NK-92 treated with Interleukin-12 subunit alpha and Interleukin-12 subunit beta, amount 100 ng/mL, for 24 hours (cell line): Measurements from ENCODE around the gene METTL6.
"Not testable (repeated sequence)": the region's sequence is repeated elsewhere in the genome, so short reads cannot be mapped to it uniquely, and the experiment has no call there.

Experiments used
- DNase-seq: peaks from one replicate; lab custom pipeline; 2025; lab: John Stamatoyannopoulos, UW

The METTL6 gene

GRCh38 chr3:15404767-15405166, 22.6 kb downstream of the METTL6 start:
- DNase-seq = no peak

DNA sequence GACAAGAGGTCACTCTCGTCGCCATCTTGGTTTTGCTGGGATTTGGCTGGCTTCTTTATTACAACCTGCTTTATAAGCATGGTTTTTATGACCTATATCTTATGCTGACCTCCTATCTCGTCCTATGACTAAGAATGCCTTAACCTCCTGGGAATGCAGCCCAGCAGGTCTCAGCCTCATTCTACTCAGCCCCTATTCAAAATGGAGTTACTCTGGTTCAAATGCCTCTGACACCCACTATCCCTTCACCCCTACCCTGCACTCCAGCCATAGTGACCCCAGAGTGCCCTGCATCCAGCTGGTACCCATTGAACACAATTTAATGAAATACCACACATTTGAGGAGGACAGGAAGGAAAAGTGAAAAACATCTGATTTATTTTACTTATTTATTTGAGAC, 23.4 kb downstream of the METTL6 start:
- no peak for DNase-seq

- DNase-seq = no peak
Measured at GRCh38 chr3:15403495-15403894, 23.8 kb downstream of the METTL6 start.

GRCh38 chr3:15401936-15402335, 25.4 kb downstream of the METTL6 start:
- no peak for DNase-seq

DNA sequence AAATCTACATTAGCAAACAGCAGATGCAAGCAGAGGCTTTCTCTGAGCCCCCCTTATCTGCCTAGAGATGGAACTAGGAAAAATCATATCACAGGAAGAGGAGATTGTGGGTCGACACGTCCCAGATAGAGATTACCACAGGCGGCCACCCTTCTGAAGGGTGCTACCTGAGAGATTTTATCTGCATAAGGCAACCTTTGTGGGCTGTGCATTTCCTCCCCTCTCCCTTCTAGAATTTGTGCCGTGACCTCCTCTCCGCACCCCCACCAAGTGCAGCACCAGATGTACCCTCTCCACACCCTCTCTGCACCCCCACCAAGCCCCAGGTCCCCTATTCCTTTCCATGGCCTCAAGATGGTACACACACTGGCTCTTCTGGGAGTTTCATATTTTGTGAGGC, 27.4 kb downstream of the METTL6 start:
- DNase-seq = peak; percentile 40

DNA sequence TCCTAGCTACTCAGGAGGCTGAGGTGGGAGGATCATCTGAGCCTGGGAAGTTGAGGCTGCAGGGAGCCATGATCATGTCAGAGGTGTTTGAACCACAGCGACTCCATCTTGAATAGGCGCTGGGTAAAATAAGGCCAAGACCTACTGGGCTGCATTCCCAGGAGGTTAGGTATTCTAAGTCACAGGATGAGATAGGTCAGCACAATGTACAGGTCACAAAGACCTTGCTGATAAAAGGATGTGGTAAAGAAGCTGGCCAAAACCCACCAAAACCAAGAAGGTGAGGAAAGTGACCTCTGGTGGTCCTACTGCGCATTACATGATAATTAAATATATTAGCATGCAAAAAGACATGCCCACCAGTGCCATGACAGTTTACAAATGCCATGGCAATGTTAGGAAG, 28.6 kb downstream of the METTL6 start:
- not testable (repeated sequence) for DNase-seq

- DNase-seq = not testable (repeated sequence)
Measured at GRCh38 chr3:15393252-15393651, 34.1 kb downstream of the METTL6 start.

DNA sequence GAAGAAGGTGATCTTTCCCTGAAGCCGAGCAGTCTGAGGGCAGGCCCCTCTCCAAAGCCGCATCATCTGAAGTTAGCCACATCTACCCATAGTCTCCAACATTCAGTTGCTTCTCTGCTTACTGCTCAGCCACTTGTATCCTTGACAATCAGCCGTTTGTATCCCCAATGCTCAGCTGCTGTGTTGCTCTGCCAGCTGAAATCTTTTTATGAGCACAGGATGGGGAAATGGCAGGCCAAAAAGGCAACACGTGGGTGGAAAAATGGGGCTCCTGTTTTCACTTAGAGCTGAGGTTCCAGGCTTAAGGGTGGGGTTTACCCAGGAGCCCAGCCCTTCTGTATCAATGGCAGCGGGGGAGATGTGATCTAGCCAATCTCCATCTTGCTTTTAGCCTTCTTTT, 36.3 kb downstream of the METTL6 start:
- no peak for DNase-seq

- DNase-seq = no peak
Measured at GRCh38 chr3:15390460-15390859, 36.9 kb downstream of the METTL6 start.

- not testable (repeated sequence) for DNase-seq
Measured at GRCh38 chr3:15388335-15388734, 39.0 kb downstream of the METTL6 start.

DNA sequence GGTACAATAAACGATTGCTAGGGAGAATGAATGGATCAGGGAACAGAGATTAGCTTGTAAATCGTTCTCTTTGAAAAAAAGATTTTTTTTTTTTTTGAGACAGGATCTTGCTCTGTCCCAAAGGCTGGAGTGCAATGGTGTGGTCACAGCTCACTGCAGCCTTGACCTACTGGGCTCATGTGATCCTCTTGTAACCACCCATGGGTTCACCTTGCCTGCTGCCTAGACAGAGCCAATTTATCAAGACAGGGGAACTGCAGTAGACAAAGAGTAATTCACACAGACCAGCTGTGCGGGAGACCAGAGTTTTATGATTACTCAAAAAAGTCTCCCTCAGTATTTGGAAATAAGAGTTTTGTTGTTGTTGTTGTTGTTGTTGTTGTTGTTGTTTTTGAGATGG, 39.6 kb downstream of the METTL6 start:
- no peak for DNase-seq

GRCh38 chr3:15387171-15387581, 40.2 kb downstream of the METTL6 start:
- DNase-seq = no peak

DNA sequence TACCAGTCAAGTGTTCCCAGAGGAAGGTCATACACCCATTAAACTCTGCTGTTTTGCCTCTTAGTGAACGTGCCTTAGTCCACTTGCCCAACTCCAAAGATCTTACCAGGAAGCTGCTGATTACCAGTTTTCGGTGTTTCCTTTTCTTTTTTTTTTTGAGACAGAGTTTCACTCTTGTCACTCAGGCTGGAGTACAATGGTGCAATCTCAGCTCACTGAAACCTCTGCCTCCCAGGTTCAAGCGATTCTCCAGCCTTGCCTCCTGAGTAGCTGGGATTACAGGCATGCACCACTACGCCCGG, 40.7 kb downstream of the METTL6 start:
- DNase-seq = not testable (repeated sequence)

DNA sequence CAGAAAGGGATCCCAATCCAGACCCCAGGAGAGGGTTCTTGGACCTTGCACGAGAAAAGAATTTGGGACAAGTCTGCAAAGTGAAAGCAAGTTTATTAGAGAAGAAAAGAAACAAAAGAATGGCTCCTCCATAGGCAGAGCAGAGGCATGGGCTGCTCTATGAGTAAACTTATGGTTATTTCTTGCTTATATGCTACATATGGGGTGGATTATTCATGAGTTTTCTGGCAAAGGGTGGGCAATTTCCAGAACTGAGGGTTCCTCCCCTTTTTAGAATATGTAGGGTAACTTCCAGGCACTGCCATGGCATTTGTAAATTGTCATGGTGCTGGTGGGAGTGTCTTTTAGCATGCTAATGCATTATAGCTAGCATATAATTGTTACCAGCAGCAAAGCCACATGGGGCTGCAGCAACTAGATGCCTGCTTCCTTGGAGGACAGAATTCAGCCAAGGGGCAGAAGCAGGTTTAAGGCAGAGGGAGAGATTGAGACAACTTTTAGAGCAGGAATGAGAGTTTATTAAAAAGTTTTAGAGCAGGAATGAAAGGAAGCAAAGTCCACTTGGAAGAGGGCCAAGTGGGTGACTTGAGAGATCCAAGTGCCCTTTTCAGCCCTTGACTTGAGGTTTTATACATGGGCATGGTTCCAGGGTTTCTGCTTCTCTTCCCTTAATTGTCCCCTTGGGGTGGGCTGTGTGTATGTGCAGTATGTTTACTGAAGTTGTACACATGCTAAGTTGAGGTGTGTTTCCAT, 41.3 kb downstream of the METTL6 start:
- DNase-seq = no peak

DNA sequence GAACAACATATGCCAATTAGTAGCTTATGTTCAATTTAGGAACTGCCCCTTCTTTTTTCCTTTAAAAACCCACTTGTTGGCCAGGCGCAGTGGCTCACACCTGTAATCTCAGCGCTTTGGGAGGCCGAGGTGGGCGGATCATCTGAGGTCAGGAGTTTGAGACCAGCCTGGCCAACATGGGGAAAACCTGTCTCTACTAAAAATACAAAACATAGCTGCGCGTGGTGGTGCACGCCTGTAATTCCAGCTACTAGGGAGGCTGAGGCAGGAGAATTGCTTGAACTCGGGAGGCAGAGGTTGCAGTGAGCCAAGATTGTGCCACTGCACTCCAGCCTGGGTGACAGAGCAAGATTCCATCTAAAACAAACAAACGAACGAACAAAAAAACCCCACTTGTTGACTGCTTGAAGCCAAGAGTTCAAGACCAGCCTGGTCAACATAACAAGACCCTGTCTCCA, 42.1 kb downstream of the METTL6 start:
- DNase-seq = not testable (repeated sequence)

DNA sequence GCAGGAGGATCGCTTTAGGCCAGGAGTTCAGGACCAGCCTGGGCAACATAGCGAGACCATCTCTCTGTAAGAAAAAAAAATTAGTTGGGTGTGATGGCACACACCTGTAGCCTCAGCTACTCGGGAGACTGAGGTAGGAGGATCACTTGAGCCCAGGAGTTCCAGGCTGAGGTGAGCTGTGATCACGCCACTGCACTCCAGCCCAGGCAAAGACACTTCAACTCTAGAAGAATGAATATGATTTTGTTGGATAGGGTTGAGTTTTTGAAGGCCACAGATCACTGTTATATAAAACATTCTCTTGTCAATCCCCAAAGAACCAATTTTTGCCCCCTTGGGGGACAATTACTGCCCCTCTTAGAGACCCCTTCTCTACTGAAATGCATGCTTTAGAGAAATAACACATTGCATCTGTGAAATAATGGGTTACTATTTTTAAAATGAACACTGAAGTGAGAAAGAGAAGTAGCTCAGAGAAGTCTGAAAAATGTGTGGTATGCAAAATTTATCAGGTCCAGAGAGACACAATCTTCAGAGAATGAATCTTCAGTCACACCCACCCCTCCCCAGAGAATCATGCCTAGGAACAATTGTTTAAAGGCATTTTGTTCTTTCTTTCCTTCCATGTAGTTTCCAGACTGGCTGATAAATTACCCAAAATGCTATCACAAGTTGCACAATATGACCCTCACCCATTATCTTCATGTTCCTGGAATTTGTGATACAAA, 42.7 kb downstream of the METTL6 start:
- no peak for DNase-seq

DNA sequence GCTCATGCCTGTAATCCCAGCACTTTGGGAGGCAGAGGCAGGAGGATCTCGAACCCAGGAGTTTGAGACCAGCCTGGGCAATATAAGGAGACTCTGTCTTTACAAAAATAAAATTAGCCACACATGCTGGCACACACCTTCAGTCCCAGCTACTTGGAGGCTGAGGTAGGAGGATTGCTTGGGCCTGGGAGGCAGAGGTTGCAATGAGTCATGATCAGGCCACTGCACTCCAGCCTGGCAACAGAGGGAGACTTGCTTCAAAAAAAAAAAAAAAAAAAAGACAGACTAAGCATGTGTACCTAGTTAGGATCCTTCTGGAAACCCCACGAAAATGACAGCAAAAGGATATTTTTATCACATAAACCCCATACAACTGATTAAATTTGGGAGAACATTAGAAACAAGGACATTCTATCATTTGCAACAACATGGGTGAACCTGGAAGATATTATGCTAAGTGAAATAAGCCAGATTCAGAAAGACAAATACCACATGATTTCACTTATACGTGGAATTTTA, 44.9 kb downstream of the METTL6 start:
- no peak for DNase-seq

DNA sequence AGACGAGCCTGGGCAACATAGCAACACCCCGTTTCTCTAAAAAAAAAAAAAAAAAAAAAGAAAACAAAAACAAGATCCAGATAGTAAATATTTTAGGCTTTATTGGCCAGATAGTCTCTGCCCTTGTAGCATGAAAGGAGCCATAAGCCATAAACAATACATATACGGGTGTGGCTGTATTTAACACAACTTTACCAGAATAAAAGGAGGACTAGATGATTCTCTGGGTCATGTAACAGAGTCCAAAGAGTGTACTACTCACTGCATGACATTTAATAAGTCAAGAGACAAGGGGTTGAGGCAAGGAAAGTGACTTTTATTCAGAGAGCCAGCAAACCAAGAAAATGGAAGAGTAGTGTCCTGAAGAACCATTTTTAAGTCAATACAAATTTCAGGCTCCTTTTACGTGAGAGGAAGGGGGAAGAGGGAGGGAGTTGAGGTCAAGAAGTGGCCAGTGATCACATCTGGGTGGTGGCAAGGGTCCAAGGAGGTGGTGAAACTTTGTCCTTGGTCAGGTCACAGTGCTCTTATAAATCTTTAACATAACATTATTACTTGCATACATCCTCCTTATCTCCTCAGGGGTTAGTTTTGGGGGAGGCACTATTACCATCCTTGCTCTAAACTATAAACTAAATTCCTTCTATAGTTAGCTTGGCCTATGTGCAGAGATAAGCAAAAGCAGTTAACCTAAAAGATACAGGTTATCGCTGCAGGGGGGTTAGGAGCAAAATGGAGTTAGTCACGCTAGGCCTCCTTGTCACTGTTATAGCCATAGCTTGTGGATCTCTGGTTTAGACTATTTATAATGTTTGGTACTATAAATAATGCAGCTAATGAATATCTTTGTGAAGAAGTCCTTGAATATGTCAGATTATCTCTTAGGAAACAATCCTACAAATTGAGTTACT, 46.1 kb downstream of the METTL6 start:
- no peak for DNase-seq

DNA sequence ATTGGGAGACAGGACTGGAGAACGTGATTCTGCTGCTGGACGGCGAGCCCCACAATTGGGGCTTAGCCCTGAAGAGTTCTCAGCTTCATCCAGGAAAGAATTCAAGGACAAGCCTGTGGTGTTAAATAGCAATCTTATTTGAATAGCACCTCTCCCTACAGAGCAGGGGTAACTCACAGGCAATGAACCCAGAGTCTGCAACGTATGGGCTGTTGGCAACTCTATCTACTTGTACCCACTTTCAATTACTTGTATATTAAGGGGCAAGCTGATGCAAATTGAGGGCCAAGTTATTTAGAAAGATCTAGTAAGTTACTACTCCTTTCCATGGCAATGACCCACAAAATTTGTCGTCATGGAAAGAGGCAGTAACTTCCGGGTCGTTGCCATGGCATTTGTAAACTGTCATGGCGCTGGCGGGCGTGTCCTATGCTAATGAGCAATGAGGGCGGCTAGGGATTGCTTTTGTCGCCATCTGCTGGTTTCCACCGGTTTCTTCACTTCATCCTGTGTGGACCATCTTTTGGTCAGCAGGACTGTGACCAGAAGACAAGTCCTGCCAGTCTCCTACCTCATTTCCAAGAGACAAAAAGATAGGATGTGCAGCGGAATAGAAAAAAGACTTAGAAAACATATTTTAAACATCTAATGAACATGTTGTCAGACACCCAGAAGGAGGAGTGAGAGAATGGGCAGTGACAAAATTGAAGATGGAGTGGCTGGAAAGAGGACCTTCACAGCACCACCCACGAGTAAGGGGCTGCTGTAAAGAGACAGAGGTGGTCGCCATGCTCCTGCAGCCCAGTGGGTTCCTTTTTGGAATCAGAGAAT, 49.2 kb downstream of the METTL6 start:
- DNase-seq = peak; percentile 75

- DNase-seq = no peak
Measured at GRCh38 chr3:15375461-15376000, 51.8 kb downstream of the METTL6 start.

DNA sequence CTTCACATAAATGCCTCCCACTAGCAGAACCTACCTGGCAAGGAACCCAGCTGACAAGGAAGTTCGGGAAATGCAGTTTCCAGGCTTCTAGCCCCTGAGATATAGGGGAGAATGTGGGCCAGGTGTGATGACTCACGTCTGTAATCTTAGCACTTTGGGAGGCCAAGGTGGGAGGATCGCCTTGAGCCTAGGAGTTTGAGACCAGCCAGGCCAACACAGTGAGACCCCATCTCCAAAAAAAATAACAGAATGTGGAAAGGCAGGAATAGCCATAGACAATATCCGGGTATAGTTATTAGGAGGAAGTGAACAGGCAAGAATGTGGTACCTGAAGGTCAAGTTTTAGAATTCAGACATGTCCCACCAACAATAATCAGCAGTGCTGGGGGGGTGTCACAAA, 54.4 kb downstream of the METTL6 start:
- DNase-seq = no peak
